OCI-LY1 (cell line): ENCODE data around the gene SALL1.

Source experiments
- H2AFZ ChIP-seq: fragments of 200-600 bp; sonication (generic), shearing (Covaris generic); 2 replicates; pipeline ENCODE4 v1.6.0; 2014; ENCODE audit warnings: antibody characterized with exemption, mild to moderate bottlenecking, low read length
- H3F3A ChIP-seq: fragments of 200-600 bp; sonication (generic), shearing (Covaris generic); 2 replicates; pipeline ENCODE4 v1.6.0; 2014; ENCODE audit warnings: mild to moderate bottlenecking, antibody characterized with exemption, low read length, moderate library complexity; ENCODE audit not compliant: insufficient read depth
- H3K27ac ChIP-seq: fragments of 200-600 bp; sonication (generic); 2 replicates; pipeline ENCODE4 v1.5.1; 2014; ENCODE audit warnings: low read length, mixed run types, mild to moderate bottlenecking, low read depth; ENCODE audit not compliant: poor library complexity, severe bottlenecking
- H3K27me3 ChIP-seq: fragments of 200-600 bp; sonication (generic); 2 replicates; pipeline ENCODE4 v1.6.0; 2014; ENCODE audit warnings: antibody characterized with exemption, mild to moderate bottlenecking, low read length, moderate library complexity; ENCODE audit not compliant: insufficient read depth
- H3K36me3 ChIP-seq: fragments of 200-600 bp; sonication (generic); 2 replicates; pipeline ENCODE4 v1.6.1; 2014; ENCODE audit warnings: mild to moderate bottlenecking, antibody characterized with exemption, low read length, moderate library complexity, mixed read lengths; ENCODE audit not compliant: insufficient read depth
- H3K4me1 ChIP-seq: fragments of 200-600 bp; sonication (generic); 2 replicates; pipeline ENCODE4 v1.5.1; 2014; ENCODE audit warnings: mild to moderate bottlenecking, low read length, moderate library complexity; ENCODE audit not compliant: insufficient read depth, severe bottlenecking
- H3K4me2 ChIP-seq: fragments of 200-600 bp; sonication (generic), shearing (Covaris generic); 2 replicates; pipeline ENCODE4 v1.6.1; 2014; ENCODE audit warnings: low read length
- H3K4me3 ChIP-seq: fragments of 200-600 bp; sonication (generic); 2 replicates; pipeline ENCODE4 v1.5.1; 2014; ENCODE audit warnings: low read length, low read depth, mild to moderate bottlenecking, mixed read lengths; ENCODE audit not compliant: poor library complexity, severe bottlenecking
- H3K79me2 ChIP-seq: fragments of 200-600 bp; shearing (Covaris generic); 2 replicates; pipeline ENCODE4 v1.6.1; 2016; ENCODE audit warnings: mixed run types, low read length, mixed read lengths; ENCODE audit not compliant: insufficient read depth
- H3K9ac ChIP-seq: fragments of 200-600 bp; sonication (generic), shearing (Covaris generic); 2 replicates; pipeline ENCODE4 v1.6.1; 2014; ENCODE audit warnings: mild to moderate bottlenecking, low read length, mixed read lengths
- H3K9me2 ChIP-seq: fragments of 200-600 bp; sonication (generic), shearing (Covaris generic); 2 replicates; pipeline ENCODE4 v1.6.1; 2014; ENCODE audit warnings: low read depth, mild to moderate bottlenecking, low read length, mixed read lengths
- H3K9me3 ChIP-seq: fragments of 200-600 bp; shearing (Covaris generic); 2 replicates; pipeline ENCODE4 v1.6.1; 2014; ENCODE audit warnings: low read length, mixed read lengths
- H4K20me1 ChIP-seq: fragments of 200-600 bp; sonication (generic), shearing (Covaris generic); 2 replicates; pipeline ENCODE4 v1.6.0; 2016; ENCODE audit warnings: mild to moderate bottlenecking, low read length; ENCODE audit not compliant: insufficient read depth
- EZH2 ChIP-seq: fragments of 200-600 bp; sonication (generic), shearing (Covaris generic); IDR thresholded peaks from 2 replicates; pipeline ENCODE4 v1.8.0; 2017; ENCODE audit warnings: borderline replicate concordance, mixed run types, mild to moderate bottlenecking, antibody characterized with exemption, low read length, moderate library complexity, mixed read lengths
- TF ChIP-seq, protein P1 (sequence below): fragments of 200-600 bp; sonication (generic), shearing (Covaris generic); IDR thresholded peaks from 2 replicates; pipeline ENCODE4 v1.5.1; 2017; ENCODE audit warnings: mild to moderate bottlenecking, antibody characterized with exemption, low read length, moderate library complexity, mixed read lengths

SALL1 gene

DNA sequence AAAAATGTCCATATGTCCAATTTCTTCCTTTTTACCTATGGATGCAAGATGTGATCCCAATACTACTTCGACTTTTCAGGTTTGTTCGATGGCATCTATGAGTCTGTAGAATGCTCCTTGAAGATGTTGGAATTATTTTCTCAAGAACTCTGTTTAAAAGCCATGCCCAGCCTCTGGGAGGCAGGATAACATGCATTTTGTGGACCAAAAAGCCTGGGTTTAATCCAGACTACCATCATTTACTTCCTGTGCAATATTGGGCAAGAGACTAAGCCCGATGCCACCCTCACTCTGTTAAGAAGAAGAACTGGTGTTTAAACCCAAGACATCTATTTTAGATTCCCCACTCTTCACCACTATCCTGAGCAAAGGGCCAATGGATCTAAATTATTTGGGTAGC is 42.8 kb upstream of the SALL1 start:
- no peaks in the 10 kb centered on the region for H3K9me2 ChIP-seq
- H3K27ac ChIP-seq, result no peak overlapping the region
- H3F3A ChIP-seq, result no peaks in the 10 kb centered on the region
- no peaks in the 10 kb centered on the region for H3K9me3 ChIP-seq
- H3K4me3 ChIP-seq, result no peak overlapping the region
- no peak overlapping the region for H2AFZ ChIP-seq
- no peaks in the 10 kb centered on the region for H3K27me3 ChIP-seq
- no peaks in the 10 kb centered on the region for H3K36me3 ChIP-seq
- TF ChIP-seq, protein P1, sequence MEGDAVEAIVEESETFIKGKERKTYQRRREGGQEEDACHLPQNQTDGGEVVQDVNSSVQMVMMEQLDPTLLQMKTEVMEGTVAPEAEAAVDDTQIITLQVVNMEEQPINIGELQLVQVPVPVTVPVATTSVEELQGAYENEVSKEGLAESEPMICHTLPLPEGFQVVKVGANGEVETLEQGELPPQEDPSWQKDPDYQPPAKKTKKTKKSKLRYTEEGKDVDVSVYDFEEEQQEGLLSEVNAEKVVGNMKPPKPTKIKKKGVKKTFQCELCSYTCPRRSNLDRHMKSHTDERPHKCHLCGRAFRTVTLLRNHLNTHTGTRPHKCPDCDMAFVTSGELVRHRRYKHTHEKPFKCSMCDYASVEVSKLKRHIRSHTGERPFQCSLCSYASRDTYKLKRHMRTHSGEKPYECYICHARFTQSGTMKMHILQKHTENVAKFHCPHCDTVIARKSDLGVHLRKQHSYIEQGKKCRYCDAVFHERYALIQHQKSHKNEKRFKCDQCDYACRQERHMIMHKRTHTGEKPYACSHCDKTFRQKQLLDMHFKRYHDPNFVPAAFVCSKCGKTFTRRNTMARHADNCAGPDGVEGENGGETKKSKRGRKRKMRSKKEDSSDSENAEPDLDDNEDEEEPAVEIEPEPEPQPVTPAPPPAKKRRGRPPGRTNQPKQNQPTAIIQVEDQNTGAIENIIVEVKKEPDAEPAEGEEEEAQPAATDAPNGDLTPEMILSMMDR, result no peak
- TF ChIP-seq EZH2, result no peak
- H3K4me1 ChIP-seq, result no peaks in the 10 kb centered on the region
- no peaks in the 10 kb centered on the region for H3K79me2 ChIP-seq
- H3K9ac ChIP-seq, result no peak overlapping the region
- H4K20me1 ChIP-seq, result no peaks in the 10 kb centered on the region
- no peak overlapping the region for H3K4me2 ChIP-seq

DNA sequence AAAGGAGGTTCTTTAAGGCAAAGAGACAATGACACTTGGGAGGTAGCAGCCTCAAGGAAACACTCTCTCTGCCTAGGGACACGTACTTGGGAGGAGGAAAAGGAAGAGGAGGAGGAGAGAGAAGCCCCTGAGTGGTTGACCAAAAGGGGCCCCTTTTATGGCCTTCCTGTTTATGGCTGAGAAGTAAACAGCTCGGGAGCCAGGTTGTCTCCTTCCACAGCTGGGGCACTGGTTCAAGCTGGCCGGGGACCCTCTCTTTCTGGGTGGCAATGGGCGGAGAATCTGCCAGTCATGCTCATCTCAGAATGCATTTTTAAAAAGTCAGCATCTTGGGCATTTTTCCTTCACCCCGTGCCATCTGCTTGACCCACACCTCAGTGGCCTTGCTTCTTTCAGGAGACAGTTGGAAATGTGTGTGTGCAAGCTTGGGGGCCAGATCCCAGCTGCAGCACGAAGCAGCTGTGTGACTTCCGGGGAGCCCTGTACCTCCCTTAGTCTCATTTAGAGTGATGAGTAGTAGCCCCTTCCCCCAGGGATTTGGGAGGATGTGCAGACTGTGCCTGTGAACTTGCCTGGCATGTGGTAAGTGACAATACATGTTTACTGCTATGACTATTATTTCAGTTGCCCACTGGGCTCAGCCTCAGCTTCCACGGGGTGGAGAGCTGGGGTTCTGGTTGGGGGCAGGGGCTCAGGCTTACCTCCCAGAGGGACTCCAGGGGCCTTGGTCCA is 33.8 kb upstream of the SALL1 start:
- no peak overlapping the region for H3K4me2 ChIP-seq
- H4K20me1 ChIP-seq, result no peaks in the 10 kb centered on the region
- no peaks in the 10 kb centered on the region for H3K9me3 ChIP-seq
- H2AFZ ChIP-seq, result no peak overlapping the region
- no peak overlapping the region for H3K4me3 ChIP-seq
- H3K27me3 ChIP-seq, result no peaks in the 10 kb centered on the region
- no peaks in the 10 kb centered on the region for H3K9me2 ChIP-seq
- TF ChIP-seq, protein P1, result no peak
- no peak for TF ChIP-seq EZH2
- no peaks in the 10 kb centered on the region for H3K79me2 ChIP-seq
- no peak overlapping the region for H3K27ac ChIP-seq
- no peaks in the 10 kb centered on the region for H3K4me1 ChIP-seq
- H3F3A ChIP-seq, result no peaks in the 10 kb centered on the region
- H3K36me3 ChIP-seq, result no peaks in the 10 kb centered on the region
- no peak overlapping the region for H3K9ac ChIP-seq

DNA sequence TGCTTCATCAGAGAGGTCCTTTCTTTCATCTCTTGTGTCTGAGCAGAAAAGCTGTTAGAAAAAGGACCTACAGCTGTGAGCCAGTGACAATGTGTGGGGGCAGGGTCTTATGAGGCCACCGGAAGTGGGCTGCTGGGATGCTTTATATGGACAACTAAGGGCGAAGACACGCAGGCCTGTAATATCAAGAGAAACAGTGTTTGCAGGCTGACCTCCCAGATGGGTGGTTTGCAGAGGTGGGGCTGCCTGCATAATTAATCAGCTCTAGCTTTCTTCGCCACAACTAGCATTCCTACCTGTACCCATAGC is 30.4 kb upstream of the SALL1 start:
- no peaks in the 10 kb centered on the region for H3K27me3 ChIP-seq
- H3K4me1 ChIP-seq, result no peaks in the 10 kb centered on the region
- H2AFZ ChIP-seq, result no peak overlapping the region
- no peaks in the 10 kb centered on the region for H3K36me3 ChIP-seq
- no peaks in the 10 kb centered on the region for H4K20me1 ChIP-seq
- no peak overlapping the region for H3K4me2 ChIP-seq
- H3K4me3 ChIP-seq, result no peak overlapping the region
- H3K27ac ChIP-seq, result no peak overlapping the region
- no peaks in the 10 kb centered on the region for H3K9me3 ChIP-seq
- no peaks in the 10 kb centered on the region for H3K79me2 ChIP-seq
- H3K9me2 ChIP-seq, result no peaks in the 10 kb centered on the region
- TF ChIP-seq EZH2, result no peak
- H3K9ac ChIP-seq, result no peak overlapping the region
- no peaks in the 10 kb centered on the region for H3F3A ChIP-seq
